NCI-H524 (cell line): ENCODE measurements around the gene CYB5A.

Experiments
- DNase-seq, 2 experiments: peaks; one replicate each; lab custom pipeline; 2025; lab: John Stamatoyannopoulos, UW

CYB5A gene

GRCh38 chr18:74244554-74244953 lies 47.2 kb downstream of the CYB5A start:
- DNase-seq = no peak

GRCh38 chr18:74243127-74243526 lies 48.6 kb downstream of the CYB5A start:
- DNase-seq = no peak

GRCh38 chr18:74242438-74243096 lies 49.2 kb downstream of the CYB5A start:
- no peak for DNase-seq

- DNase-seq = no peak
These were observed 49.8 kb downstream of the CYB5A start for GRCh38 chr18:74241970-74242369.

- DNase-seq = no peak
These were observed 50.3 kb downstream of the CYB5A start for GRCh38 chr18:74241426-74241825.

GRCh38 chr18:74239567-74239966 lies 52.2 kb downstream of the CYB5A start:
- no peak for DNase-seq

GRCh38 chr18:74234326-74235171 lies 57.2 kb downstream of the CYB5A start:
- DNase-seq = no peak

- DNase-seq = no peak
These were observed 57.8 kb downstream of the CYB5A start for GRCh38 chr18:74233933-74234325.

- DNase-seq = no peak
These were observed 60.6 kb downstream of the CYB5A start for GRCh38 chr18:74230922-74231714.

- no peak for DNase-seq
These were observed 61.9 kb downstream of the CYB5A start for GRCh38 chr18:74229891-74230290.

- DNase-seq = no peak
These were observed 62.8 kb downstream of the CYB5A start for GRCh38 chr18:74229005-74229404.

- no peak for DNase-seq
These were observed 63.5 kb downstream of the CYB5A start for GRCh38 chr18:74228312-74228711.

GRCh38 chr18:74226666-74227065 lies 65.1 kb downstream of the CYB5A start:
- DNase-seq = no peak

- no peak for DNase-seq
These were observed 65.6 kb downstream of the CYB5A start for GRCh38 chr18:74226156-74226555.

- DNase-seq = no peak
These were observed 66.4 kb downstream of the CYB5A start for GRCh38 chr18:74225193-74225840.

- DNase-seq = no peak
These were observed 68.9 kb downstream of the CYB5A start for GRCh38 chr18:74222710-74223494.

- no peak for DNase-seq
These were observed 70.7 kb downstream of the CYB5A start for GRCh38 chr18:74221081-74221480.

GRCh38 chr18:74219056-74219455 lies 72.7 kb downstream of the CYB5A start:
- no peak for DNase-seq

- DNase-seq = no peak
These were observed 74.2 kb downstream of the CYB5A start for GRCh38 chr18:74217476-74218143.

- DNase-seq = no peak
These were observed 75.1 kb downstream of the CYB5A start for GRCh38 chr18:74216661-74217110.

GRCh38 chr18:74215863-74216262 lies 75.9 kb downstream of the CYB5A start:
- no peak for DNase-seq
